HL-60 (cell line): ENCODE measurements around the gene RSBN1L.
"Not testable (repeated sequence)": the region's sequence is repeated elsewhere in the genome, so short reads cannot be mapped to it uniquely, and the experiment has no call there.

ENCODE experiments used
- DNase-seq, 2 experiments: peaks; one replicate each; pipeline ENCODE4 v3.0.0-alpha.2; 2010 to 2020; ENCODE audit warnings: low read depth in 1 of 2, low spot score in 1 of 2
- H3K27ac ChIP-seq: fragments of 250-450 bp; sonication (Bioruptor Pico); replicated peaks from 2 replicates; pipeline ENCODE4 v1.5.1; 2020; ENCODE audit warnings: mild to moderate bottlenecking, moderate library complexity
- H3K27me3 ChIP-seq: fragments of 250-450 bp; sonication (Bioruptor Pico); 2 replicates; pipeline ENCODE4 v1.5.1; 2021; ENCODE audit warnings: mild to moderate bottlenecking, moderate library complexity; ENCODE audit not compliant: insufficient read depth, poor library complexity, severe bottlenecking
- H3K4me3 ChIP-seq: replicated peaks from 2 replicates; pipeline ENCODE4 v1.5.1; 2011; ENCODE audit warnings: mild to moderate bottlenecking, control low read depth, low read length; ENCODE audit not compliant: insufficient read depth
- GABPA ChIP-seq: IDR thresholded peaks from 2 replicates; pipeline ENCODE4 v1.6.1; 2012; ENCODE audit warnings: low read depth
- POLR2AphosphoS5 ChIP-seq: IDR thresholded peaks from 2 replicates; pipeline ENCODE4 v1.6.1; 2012; ENCODE audit warnings: low read depth
- SPI1 ChIP-seq: IDR thresholded peaks from 2 replicates; pipeline ENCODE4 v1.6.1; 2012; ENCODE audit warnings: low read depth, mild to moderate bottlenecking, borderline replicate concordance
- TF ChIP-seq, protein P1 (sequence below): IDR thresholded peaks from 2 replicates; pipeline ENCODE4 v1.6.1; 2012; ENCODE audit warnings: low read depth; ENCODE audit not compliant: insufficient replicate concordance
- TF ChIP-seq, protein P2 (sequence below): IDR thresholded peaks from one replicate; pipeline ENCODE4 v1.5.1; 2011; ENCODE audit warnings: low read length, control low read depth, inconsistent platforms; ENCODE audit not compliant: insufficient read depth

The RSBN1L gene

DNA sequence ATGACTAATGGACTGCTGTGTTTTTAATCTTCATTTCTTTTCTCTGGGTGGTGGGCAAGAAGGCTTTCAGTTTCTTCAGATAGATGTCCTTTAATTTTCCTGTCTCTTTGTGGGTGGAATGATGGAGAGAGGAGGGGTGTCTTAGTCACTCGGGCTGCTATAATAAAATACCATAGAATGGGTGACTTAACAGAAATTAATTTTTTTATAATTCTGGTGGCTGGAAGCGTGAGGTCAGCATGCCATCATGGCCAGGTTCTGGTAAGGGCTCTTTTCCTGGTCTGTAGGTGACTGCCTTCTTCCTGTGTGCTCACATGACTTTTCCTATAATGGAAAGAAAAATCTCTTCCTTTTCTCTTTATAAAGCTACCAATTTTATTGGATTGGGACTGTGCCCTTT, 6.3 kb downstream of the RSBN1L start:
- DNase-seq: no peak
- TF ChIP-seq POLR2AphosphoS5 (no peak), SPI1 (no peak), GABPA (no peak)
- TF ChIP-seq, protein P1, sequence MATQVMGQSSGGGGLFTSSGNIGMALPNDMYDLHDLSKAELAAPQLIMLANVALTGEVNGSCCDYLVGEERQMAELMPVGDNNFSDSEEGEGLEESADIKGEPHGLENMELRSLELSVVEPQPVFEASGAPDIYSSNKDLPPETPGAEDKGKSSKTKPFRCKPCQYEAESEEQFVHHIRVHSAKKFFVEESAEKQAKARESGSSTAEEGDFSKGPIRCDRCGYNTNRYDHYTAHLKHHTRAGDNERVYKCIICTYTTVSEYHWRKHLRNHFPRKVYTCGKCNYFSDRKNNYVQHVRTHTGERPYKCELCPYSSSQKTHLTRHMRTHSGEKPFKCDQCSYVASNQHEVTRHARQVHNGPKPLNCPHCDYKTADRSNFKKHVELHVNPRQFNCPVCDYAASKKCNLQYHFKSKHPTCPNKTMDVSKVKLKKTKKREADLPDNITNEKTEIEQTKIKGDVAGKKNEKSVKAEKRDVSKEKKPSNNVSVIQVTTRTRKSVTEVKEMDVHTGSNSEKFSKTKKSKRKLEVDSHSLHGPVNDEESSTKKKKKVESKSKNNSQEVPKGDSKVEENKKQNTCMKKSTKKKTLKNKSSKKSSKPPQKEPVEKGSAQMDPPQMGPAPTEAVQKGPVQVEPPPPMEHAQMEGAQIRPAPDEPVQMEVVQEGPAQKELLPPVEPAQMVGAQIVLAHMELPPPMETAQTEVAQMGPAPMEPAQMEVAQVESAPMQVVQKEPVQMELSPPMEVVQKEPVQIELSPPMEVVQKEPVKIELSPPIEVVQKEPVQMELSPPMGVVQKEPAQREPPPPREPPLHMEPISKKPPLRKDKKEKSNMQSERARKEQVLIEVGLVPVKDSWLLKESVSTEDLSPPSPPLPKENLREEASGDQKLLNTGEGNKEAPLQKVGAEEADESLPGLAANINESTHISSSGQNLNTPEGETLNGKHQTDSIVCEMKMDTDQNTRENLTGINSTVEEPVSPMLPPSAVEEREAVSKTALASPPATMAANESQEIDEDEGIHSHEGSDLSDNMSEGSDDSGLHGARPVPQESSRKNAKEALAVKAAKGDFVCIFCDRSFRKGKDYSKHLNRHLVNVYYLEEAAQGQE: no peak
- TF ChIP-seq, protein P2, sequence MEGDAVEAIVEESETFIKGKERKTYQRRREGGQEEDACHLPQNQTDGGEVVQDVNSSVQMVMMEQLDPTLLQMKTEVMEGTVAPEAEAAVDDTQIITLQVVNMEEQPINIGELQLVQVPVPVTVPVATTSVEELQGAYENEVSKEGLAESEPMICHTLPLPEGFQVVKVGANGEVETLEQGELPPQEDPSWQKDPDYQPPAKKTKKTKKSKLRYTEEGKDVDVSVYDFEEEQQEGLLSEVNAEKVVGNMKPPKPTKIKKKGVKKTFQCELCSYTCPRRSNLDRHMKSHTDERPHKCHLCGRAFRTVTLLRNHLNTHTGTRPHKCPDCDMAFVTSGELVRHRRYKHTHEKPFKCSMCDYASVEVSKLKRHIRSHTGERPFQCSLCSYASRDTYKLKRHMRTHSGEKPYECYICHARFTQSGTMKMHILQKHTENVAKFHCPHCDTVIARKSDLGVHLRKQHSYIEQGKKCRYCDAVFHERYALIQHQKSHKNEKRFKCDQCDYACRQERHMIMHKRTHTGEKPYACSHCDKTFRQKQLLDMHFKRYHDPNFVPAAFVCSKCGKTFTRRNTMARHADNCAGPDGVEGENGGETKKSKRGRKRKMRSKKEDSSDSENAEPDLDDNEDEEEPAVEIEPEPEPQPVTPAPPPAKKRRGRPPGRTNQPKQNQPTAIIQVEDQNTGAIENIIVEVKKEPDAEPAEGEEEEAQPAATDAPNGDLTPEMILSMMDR: no peak
- Histone ChIP-seq H3K27me3 (no peaks in the 10 kb centered on the region), H3K27ac (no peak overlapping the region), H3K4me3 (no peak overlapping the region)

DNA sequence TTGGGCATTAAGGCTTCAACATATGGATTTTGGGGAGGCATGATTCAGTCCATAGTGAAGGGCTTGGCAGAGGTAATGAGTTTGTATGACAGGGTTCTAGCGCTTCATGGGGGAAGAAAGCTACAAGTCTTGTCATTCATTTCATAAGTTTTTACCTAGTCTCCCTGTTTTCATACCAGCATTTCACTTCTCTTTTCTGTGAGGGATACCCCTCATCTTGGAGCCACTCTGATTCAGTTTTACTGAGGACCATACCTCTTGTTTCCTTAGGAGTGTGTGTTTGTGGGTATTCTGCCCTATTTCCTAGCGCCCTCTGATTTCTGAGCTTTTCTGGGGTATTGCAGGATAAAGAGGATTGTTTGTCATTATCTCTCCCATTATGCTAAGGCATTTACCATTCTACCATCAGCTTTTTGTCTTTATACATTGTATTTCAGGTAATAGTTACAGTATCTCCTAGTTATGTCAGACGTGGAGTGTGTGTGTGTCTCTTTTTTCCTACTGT, 6.8 kb downstream of the RSBN1L start:
- H3K4me3 ChIP-seq: no peak overlapping the region
- H3K27me3 ChIP-seq: no peaks in the 10 kb centered on the region
- no peak for DNase-seq
- TF ChIP-seq POLR2AphosphoS5: no peak
- 0 out of 2 replicates have a peak, but pooled peaks have one; percentile 17 for TF ChIP-seq SPI1
- no peak overlapping the region for H3K27ac ChIP-seq

GRCh38 chr7:77703669-77704068, 7.4 kb downstream of the RSBN1L start:
- DNase-seq, H3K4me3 ChIP-seq, H3K27ac ChIP-seq, H3K27me3 ChIP-seq: not testable (repeated sequence)

GRCh38 chr7:77707504-77707992, 11.3 kb downstream of the RSBN1L start:
- DNase-seq: no peak
- TF ChIP-seq SPI1 (no peak), GABPA (no peak), POLR2AphosphoS5 (no peak)
- TF ChIP-seq, protein P2: no peak
- TF ChIP-seq, protein P1: no peak
- H3K27me3 ChIP-seq: no peaks in the 10 kb centered on the region

GRCh38 chr7:77710067-77710466, 13.8 kb downstream of the RSBN1L start:
- TF ChIP-seq POLR2AphosphoS5: no peak
- TF ChIP-seq, protein P1: no peak
- TF ChIP-seq SPI1: no peak
- TF ChIP-seq, protein P2: no peak
- no peak for TF ChIP-seq GABPA
- no peak overlapping the region for H3K27ac ChIP-seq
- no peak overlapping the region for H3K4me3 ChIP-seq
- DNase-seq: no peak
- H3K27me3 ChIP-seq: no peaks in the 10 kb centered on the region

More at GRCh38 chr7:77707504-77707992, 11.3 kb downstream of the RSBN1L start:
- Histone ChIP-seq H3K27ac (no peak overlapping the region), H3K4me3 (no peak overlapping the region)
